Measurements from ENCODE around the gene PPP1R11.

PPP1R11 gene

GRCh38 chr6:30066082-30066481, 916 bp upstream of the PPP1R11 start:
- H3K4me1 ChIP-seq (ENCODE audit: control insufficient read depth, insufficient read depth, low read length) = peaks cover 16% of the 10 kb centered on the region
- peak overlapping the region; percentile 83 for H3K27ac ChIP-seq (ENCODE audit: low read depth, low read length)
- no peaks in the 10 kb centered on the region for H3K27me3 ChIP-seq (ENCODE audit: control insufficient read depth, insufficient read depth, low read length)
- peak overlapping the region; percentile 95 for H3K4me3 ChIP-seq (ENCODE audit: low read length)
- peak overlapping the region; percentile 0 for H3K9ac ChIP-seq (ENCODE audit: low read length)
- peaks cover 10% of the 10 kb centered on the region for H3K36me3 ChIP-seq (ENCODE audit: control insufficient read depth, insufficient read depth, low read length)

GRCh38 chr6:30067460-30068139, 602 bp downstream of the PPP1R11 start:
- Histone ChIP-seq H3K4me1 (ENCODE audit: control insufficient read depth, insufficient read depth, low read length) (peaks cover 11% of the 10 kb centered on the region), H3K27ac (ENCODE audit: low read depth, low read length) (peak overlapping the region; percentile 83), H3K9ac (ENCODE audit: low read length) (peak overlapping the region; percentile 75), H3K27me3 (ENCODE audit: control insufficient read depth, insufficient read depth, low read length) (peaks cover 7% of the 10 kb centered on the region), H3K4me3 (ENCODE audit: low read length) (peak overlapping the region; percentile 95), H3K36me3 (ENCODE audit: control insufficient read depth, insufficient read depth, low read length) (peaks cover 10% of the 10 kb centered on the region)

- Histone ChIP-seq H3K4me1 (ENCODE audit: control insufficient read depth, insufficient read depth, low read length) (peaks cover 9% of the 10 kb centered on the region), H3K36me3 (ENCODE audit: control insufficient read depth, insufficient read depth, low read length) (peaks cover 10% of the 10 kb centered on the region), H3K27me3 (ENCODE audit: control insufficient read depth, insufficient read depth, low read length) (peaks cover 23% of the 10 kb centered on the region), H3K27ac (ENCODE audit: low read depth, low read length) (no peak overlapping the region), H3K4me3 (ENCODE audit: low read length) (no peak overlapping the region), H3K9ac (ENCODE audit: low read length) (no peak overlapping the region)
Observed at GRCh38 chr6:30071081-30071818, 4.3 kb downstream of the PPP1R11 start.

GRCh38 chr6:30071858-30072257, 4.9 kb downstream of the PPP1R11 start:
- H3K36me3 ChIP-seq (ENCODE audit: control insufficient read depth, insufficient read depth, low read length) = peaks cover 10% of the 10 kb centered on the region
- no peak overlapping the region for H3K9ac ChIP-seq (ENCODE audit: low read length)
- peaks cover 23% of the 10 kb centered on the region for H3K27me3 ChIP-seq (ENCODE audit: control insufficient read depth, insufficient read depth, low read length)
- H3K27ac ChIP-seq (ENCODE audit: low read depth, low read length) = no peak overlapping the region
- H3K4me3 ChIP-seq (ENCODE audit: low read length) = no peak overlapping the region
- H3K4me1 ChIP-seq (ENCODE audit: control insufficient read depth, insufficient read depth, low read length) = peaks cover 9% of the 10 kb centered on the region

GRCh38 chr6:30073489-30074235, 6.7 kb downstream of the PPP1R11 start:
- H3K4me3 ChIP-seq (ENCODE audit: low read length) = no peak overlapping the region
- peaks cover 10% of the 10 kb centered on the region for H3K36me3 ChIP-seq (ENCODE audit: control insufficient read depth, insufficient read depth, low read length)
- H3K27me3 ChIP-seq (ENCODE audit: control insufficient read depth, insufficient read depth, low read length) = peaks cover 23% of the 10 kb centered on the region
- peaks cover 2% of the 10 kb centered on the region for H3K4me1 ChIP-seq (ENCODE audit: control insufficient read depth, insufficient read depth, low read length)
- no peak overlapping the region for H3K27ac ChIP-seq (ENCODE audit: low read depth, low read length)
- no peak overlapping the region for H3K9ac ChIP-seq (ENCODE audit: low read length)

GRCh38 chr6:30074331-30075093, 7.5 kb downstream of the PPP1R11 start:
- Histone ChIP-seq H3K4me3 (ENCODE audit: low read length) (peak overlapping the region; percentile 46), H3K9ac (ENCODE audit: low read length) (no peak overlapping the region), H3K36me3 (ENCODE audit: control insufficient read depth, insufficient read depth, low read length) (peaks cover 6% of the 10 kb centered on the region), H3K27me3 (ENCODE audit: control insufficient read depth, insufficient read depth, low read length) (peaks cover 23% of the 10 kb centered on the region), H3K4me1 (ENCODE audit: control insufficient read depth, insufficient read depth, low read length) (peaks cover 2% of the 10 kb centered on the region), H3K27ac (ENCODE audit: low read depth, low read length) (no peak overlapping the region)

GRCh38 chr6:30075094-30075789, 8.2 kb downstream of the PPP1R11 start, which contains the start of gene RNF39:
Gene RNF39 (minus strand): TSS chr6:30075769. CDS start chr6:30075585, 184 bp downstream.
- no peak within 1 kb of the TSS for H3K9ac ChIP-seq (ENCODE audit: low read length)
- peak within 1 kb of the TSS; percentile 46 for H3K4me3 ChIP-seq (ENCODE audit: low read length)
- H3K4me1 ChIP-seq (ENCODE audit: control insufficient read depth, insufficient read depth, low read length) = peaks cover 2% of the 10 kb centered on the region
- peaks cover 23% of the 10 kb centered on the region for H3K27me3 ChIP-seq (ENCODE audit: control insufficient read depth, insufficient read depth, low read length)
- H3K27ac ChIP-seq (ENCODE audit: low read depth, low read length) = no peak within 1 kb of the TSS
- no peaks in the 10 kb centered on the region for H3K36me3 ChIP-seq (ENCODE audit: control insufficient read depth, insufficient read depth, low read length)

- H3K4me1 ChIP-seq (ENCODE audit: control insufficient read depth, insufficient read depth, low read length) = peaks cover 2% of the 10 kb centered on the region
- no peak overlapping the region for H3K27ac ChIP-seq (ENCODE audit: low read depth, low read length)
- H3K4me3 ChIP-seq (ENCODE audit: low read length) = no peak overlapping the region
- no peak overlapping the region for H3K9ac ChIP-seq (ENCODE audit: low read length)
- H3K27me3 ChIP-seq (ENCODE audit: control insufficient read depth, insufficient read depth, low read length) = peaks cover 23% of the 10 kb centered on the region
- no peaks in the 10 kb centered on the region for H3K36me3 ChIP-seq (ENCODE audit: control insufficient read depth, insufficient read depth, low read length)
Observed at GRCh38 chr6:30075790-30076732, 9.1 kb downstream of the PPP1R11 start.

- peaks cover 20% of the 10 kb centered on the region for H3K27me3 ChIP-seq (ENCODE audit: control insufficient read depth, insufficient read depth, low read length)
- peaks cover 2% of the 10 kb centered on the region for H3K4me1 ChIP-seq (ENCODE audit: control insufficient read depth, insufficient read depth, low read length)
- no peak overlapping the region for H3K9ac ChIP-seq (ENCODE audit: low read length)
- H3K36me3 ChIP-seq (ENCODE audit: control insufficient read depth, insufficient read depth, low read length) = no peaks in the 10 kb centered on the region
- no peak overlapping the region for H3K4me3 ChIP-seq (ENCODE audit: low read length)
- H3K27ac ChIP-seq (ENCODE audit: low read depth, low read length) = no peak overlapping the region
Observed at GRCh38 chr6:30077218-30077617, 10.2 kb downstream of the PPP1R11 start.

- no peaks in the 10 kb centered on the region for H3K4me1 ChIP-seq (ENCODE audit: control insufficient read depth, insufficient read depth, low read length)
- H3K27me3 ChIP-seq (ENCODE audit: control insufficient read depth, insufficient read depth, low read length) = no peaks in the 10 kb centered on the region
- no peak overlapping the region for H3K9ac ChIP-seq (ENCODE audit: low read length)
- H3K27ac ChIP-seq (ENCODE audit: low read depth, low read length) = no peak overlapping the region
- no peak overlapping the region for H3K4me3 ChIP-seq (ENCODE audit: low read length)
- H3K36me3 ChIP-seq (ENCODE audit: control insufficient read depth, insufficient read depth, low read length) = no peaks in the 10 kb centered on the region
Observed at GRCh38 chr6:30087876-30088275, 20.9 kb downstream of the PPP1R11 start.

All from rectal smooth muscle tissue (tissue), 1 donor.